Measurements from ENCODE around the gene ITPRID1.
"Not testable (repeated sequence)": the region's sequence is repeated elsewhere in the genome, so short reads cannot be mapped to it uniquely, and the experiment has no call there.

ITPRID1 gene

GRCh38 chr7:31513790-31514189 lies at the start of gene ITPRID1:
ITPRID1 (plus strand) TSS chr7:31514090; CDS start chr7:31553025, 38,935 bp downstream.
- DNase-seq: no peak

GRCh38 chr7:31464601-31465000 lies 49.3 kb upstream of the ITPRID1 start:
- DNase-seq: no peak

GRCh38 chr7:31465285-31465684 lies 48.6 kb upstream of the ITPRID1 start:
- no peak for DNase-seq

- DNase-seq: peak; percentile 41
Measured at GRCh38 chr7:31466036-31466435, 47.9 kb upstream of the ITPRID1 start.

GRCh38 chr7:31470883-31471282 lies 43.0 kb upstream of the ITPRID1 start:
- not testable (repeated sequence) for DNase-seq

- DNase-seq: no peak
Measured at GRCh38 chr7:31475368-31475767, 38.5 kb upstream of the ITPRID1 start.

GRCh38 chr7:31476073-31476745 lies 37.7 kb upstream of the ITPRID1 start:
- DNase-seq: no peak

GRCh38 chr7:31476941-31477677 lies 36.8 kb upstream of the ITPRID1 start:
- no peak for DNase-seq

- DNase-seq: no peak
Measured at GRCh38 chr7:31478018-31478417, 35.9 kb upstream of the ITPRID1 start.

- DNase-seq: no peak
Measured at GRCh38 chr7:31478721-31479120, 35.2 kb upstream of the ITPRID1 start.

- no peak for DNase-seq
Measured at GRCh38 chr7:31487071-31487470, 26.8 kb upstream of the ITPRID1 start.

GRCh38 chr7:31487476-31487875 lies 26.4 kb upstream of the ITPRID1 start:
- DNase-seq: no peak

GRCh38 chr7:31488562-31489203 lies 25.2 kb upstream of the ITPRID1 start:
- peak; percentile 13 for DNase-seq

- no peak for DNase-seq
Measured at GRCh38 chr7:31490796-31491314, 23.0 kb upstream of the ITPRID1 start.

GRCh38 chr7:31492086-31492485 lies 21.8 kb upstream of the ITPRID1 start:
- DNase-seq: no peak

- DNase-seq: no peak
Measured at GRCh38 chr7:31493714-31494181, 20.1 kb upstream of the ITPRID1 start.

- DNase-seq: no peak
Measured at GRCh38 chr7:31494421-31494820, 19.5 kb upstream of the ITPRID1 start.

GRCh38 chr7:31495653-31496052 lies 18.2 kb upstream of the ITPRID1 start:
- no peak for DNase-seq

GRCh38 chr7:31497516-31497915 lies 16.4 kb upstream of the ITPRID1 start:
- DNase-seq: no peak

- DNase-seq: no peak
Measured at GRCh38 chr7:31500656-31501055, 13.2 kb upstream of the ITPRID1 start.

- DNase-seq: no peak
Measured at GRCh38 chr7:31508823-31509222, 5.1 kb upstream of the ITPRID1 start.

GRCh38 chr7:31512166-31512565 lies 1.7 kb upstream of the ITPRID1 start:
- DNase-seq: no peak

- no peak for DNase-seq
Measured at GRCh38 chr7:31516680-31517502, 3.0 kb downstream of the ITPRID1 start.

Data from NCI-H748 treated with DMSO at 0.1 percent for 48 hours (cell line).